T47D (cell line): ENCODE data around the gene ADCY5.
A peak's percentile ranks its signal among the peaks of the same experiment; 100 is the strongest.

Experiments
- DNase-seq, 2 experiments: peaks; one replicate each; pipeline versions ENCODE4 v3.0.0 to v3.0.0-alpha.2; 2011 to 2012; ENCODE audit warnings: low read depth in 1 of 2, low spot score in 1 of 2
- JUND ChIP-seq: IDR thresholded peaks from 2 replicates; pipeline ENCODE4 v1.6.1; 2012; ENCODE audit warnings: low read depth
- in situ Hi-C: cut with HindIII; loops from 2 replicates; pipeline ENCODE4 v1.10.0; 2016; ENCODE audit warnings: low sequenced_read_pairs, low pct_unique_long_range_greater_than_20kb

ADCY5 gene

DNA sequence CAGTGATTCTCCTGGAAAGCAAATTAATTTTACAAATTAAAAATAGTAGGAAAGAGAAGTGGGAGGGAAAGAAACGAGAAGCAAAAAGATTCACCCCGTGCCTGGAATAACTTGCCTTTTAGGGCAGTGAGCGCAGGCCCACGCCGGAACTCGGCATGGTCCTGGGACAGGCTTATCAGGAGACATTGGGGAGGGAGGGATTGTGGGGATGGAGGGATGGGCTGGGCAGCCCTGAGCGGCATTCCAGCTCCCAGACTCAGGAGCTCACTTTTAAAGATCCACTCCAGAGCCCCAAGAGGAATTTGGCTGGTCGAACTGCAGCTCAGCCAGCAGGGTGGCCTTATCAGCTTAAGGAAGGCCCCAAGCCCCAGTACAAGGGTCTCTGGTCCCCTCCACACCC is 117.9 kb downstream of the ADCY5 start:
- no peak for DNase-seq
- no peak for TF ChIP-seq JUND
- in situ Hi-C loops: no loop called here

DNA sequence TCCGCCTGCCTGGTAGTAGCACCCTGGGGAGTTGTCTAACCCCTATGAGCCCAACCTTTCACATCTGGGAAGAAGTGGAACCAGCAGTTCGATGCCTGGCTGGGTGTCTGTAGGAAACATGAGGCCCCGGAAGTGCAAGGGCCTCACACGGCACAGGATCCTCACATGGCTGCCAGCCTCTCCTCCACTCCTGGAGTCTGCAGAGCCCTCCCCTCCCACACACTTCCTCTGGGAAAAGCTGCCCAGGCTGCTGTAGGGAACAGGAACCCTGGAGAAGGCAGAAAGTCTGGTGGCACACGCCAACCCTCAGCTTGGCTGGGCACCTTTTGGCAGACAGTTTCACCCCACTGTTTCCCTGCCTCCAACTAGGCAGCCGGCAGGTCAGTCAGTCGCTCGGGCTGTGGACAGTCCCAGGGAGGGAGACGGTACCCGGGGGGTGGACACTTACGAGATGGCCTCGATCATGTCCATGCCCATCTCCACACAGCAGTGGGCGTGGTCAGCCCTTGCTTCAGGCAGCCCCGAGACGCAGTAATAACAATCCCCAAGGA is 118.4 kb downstream of the ADCY5 start:
- no peak for TF ChIP-seq JUND
- DNase-seq: no peak
- in situ Hi-C loops: no loop called here

DNA sequence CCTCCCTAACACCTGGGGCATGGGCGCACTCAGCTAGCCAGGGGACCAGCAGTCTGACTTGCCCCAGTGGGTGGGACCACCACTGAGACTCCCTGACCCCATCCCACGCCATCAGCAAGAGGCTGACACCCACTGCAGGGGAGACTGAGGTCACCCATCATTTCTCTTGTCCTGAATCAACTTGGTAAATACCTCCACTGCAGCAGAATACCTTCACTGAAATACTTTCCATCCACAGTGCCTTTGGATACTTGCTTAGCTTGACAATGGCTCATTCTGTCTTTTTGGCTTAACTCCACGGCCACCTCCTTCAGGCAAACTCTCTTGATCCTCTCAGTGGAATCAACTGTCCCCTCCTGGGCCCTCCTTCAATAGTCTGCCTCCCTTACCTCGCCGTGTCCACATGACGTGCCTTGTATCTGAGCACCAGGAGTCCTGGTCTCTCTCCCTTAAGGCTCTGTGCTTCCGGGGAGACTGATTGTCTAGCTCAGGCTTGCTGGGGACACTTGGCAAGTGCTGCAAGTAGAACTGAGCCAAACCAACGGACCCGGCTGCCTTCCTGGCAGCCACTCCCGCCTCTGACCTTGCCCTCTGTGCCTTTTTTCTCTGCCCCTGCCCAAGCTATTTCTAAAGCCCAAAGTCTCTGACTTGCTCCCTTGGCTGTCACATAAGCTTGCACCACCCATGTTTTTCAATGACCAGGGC is 119.1 kb downstream of the ADCY5 start:
- DNase-seq: no peak
- in situ Hi-C loops: no loop called here
- TF ChIP-seq JUND: no peak

DNA sequence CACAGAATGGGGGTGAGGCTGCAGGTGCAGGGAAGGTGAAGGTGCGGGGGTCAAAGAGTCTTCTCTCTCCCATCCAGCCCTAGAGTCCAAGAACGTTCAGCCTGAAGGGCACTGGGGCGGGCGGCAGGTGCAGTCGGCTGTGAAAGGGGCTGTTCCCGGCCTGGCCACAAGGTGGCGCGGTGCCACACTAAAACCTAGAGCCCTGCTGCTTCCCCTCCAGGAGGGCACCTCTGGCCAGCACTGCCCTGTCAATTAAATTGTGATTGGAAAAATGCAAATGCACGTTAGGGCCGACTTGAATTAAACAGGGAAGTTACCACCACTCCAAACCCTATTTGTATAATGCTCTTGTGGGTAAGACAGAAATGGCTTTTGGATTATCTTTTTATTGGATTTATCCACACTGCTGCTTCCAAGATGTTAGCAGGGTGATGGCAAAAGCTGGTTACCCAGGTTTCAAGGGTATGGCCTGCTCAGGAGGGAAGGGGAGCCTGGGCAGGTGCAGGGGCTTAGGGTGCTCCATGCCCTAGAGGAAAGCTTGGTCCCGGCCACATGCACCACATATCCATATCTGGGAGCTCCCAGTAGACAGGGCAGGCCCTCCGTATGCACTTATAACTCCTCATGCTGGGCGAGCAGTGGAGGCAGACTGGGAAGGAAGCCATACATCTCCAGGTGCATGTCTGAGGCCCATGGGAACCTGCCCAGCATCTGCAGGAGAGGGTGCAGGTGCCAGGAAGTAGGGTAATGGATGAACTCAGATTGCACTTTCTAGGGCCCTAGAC is 119.8 kb downstream of the ADCY5 start:
- DNase-seq: peak; percentile 66 to 70
- in situ Hi-C loops: no loop called here
- no peak for TF ChIP-seq JUND

DNA sequence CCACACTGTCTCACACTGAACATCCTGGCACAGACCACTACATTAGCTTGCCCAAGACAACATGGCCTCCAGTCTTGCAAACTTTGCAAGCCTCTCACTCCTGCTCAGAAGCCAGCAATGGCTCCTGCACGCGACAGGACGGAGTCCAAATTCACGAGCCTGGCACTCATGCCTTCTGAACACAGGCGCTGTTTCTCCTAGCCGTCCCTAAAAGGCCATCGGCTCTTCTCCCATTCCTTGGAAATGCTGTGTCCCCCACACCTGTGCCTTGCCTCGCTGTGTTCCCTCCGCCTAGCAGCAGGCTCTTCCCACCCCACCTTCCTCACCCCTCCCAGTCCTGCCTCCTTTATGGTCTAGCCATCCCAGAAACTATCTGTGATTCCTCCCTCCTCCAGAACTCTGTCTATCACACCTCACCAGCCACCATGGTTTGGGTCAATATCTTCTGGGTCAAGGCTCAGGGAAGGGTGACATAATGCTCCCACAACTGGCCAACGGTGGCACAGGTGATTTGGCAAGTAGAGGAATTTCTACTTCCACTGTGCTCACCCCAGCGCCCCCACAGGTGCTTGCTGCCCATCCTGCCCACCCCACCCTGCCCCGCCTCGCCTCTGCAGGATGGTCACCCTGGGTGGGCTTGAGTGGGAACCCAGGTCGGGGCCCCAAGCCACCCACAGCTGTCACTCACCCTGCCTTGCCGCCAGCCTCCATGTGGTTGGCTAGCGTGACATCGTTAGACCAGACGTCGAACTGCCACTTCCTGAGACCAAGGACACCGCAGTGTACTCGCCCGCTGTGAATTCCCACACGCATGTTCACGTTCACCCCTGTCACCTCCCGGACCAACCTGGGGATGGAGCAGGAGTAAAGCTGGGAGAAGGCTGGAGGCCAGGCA is 120.7 kb downstream of the ADCY5 start:
- in situ Hi-C loops: no loop called here
- no peak for DNase-seq
- no peak for TF ChIP-seq JUND

DNA sequence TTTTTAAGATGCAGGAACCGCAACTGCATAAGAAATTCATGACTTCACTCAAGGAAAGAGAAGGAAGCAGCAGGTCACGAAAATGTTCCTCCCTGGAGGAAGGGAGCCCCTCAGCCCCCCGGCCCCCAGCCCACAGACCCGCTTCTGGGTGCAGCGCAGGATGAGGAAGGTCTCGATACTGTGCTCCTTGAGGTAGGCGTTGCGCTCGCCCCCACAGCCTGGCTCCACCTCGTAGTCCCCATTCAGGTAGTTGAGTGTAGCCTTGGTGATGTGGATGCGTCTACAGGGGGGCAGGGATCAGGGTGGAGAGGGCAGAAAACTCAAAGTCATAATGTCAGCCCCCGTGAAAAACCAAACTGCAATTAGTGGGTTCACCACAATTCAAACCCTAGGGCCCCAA is 121.4 kb downstream of the ADCY5 start:
- no peak for DNase-seq
- in situ Hi-C loops: no loop called here
- no peak for TF ChIP-seq JUND

DNA sequence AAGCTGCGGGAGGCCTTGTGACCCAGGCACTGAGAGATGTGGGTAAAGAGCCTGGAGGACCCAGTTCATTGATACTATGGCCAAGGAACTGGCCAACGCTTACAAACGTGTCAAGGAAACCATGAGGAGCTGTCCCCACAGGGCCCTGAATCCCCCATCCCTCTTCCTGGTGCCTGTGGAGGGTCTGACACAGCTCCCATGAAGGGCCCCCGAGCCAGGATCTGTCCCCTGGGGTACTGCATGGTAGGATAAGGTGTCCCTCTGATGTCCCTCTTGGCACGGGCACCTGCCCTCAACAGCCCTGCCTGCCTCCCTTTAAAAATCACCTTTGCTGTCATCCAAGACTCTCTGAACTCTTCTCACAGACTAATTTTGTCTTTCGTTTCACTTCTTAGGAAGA is 122.4 kb downstream of the ADCY5 start:
- in situ Hi-C loops: no loop called here
- DNase-seq: no peak
- no peak for TF ChIP-seq JUND

DNA sequence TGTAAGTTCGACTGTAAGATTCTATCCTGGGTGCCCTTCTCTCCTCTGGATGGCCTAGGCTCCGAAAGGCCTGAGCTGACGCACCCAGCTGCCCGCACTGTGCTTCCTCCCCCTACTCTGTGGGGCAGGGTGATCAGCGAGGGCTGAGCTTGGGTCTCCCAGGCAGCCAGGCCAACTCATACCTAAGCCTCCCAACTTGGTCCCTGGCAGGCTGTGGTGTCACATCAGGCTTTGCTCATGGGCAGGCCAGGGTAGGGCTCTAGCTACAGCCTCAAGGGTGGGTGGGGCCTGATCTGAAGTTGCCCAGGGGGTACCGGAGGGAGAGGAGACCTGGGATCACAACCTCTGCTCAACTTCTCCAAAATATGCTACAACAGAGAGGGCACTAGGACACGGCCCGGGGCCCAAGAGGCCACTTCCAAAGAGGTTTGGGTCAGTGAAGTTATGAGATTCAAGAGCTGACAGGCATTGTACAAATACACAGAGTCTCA is 123.1 kb downstream of the ADCY5 start:
- in situ Hi-C loops: no loop called here
- TF ChIP-seq JUND: no peak
- DNase-seq: no peak

DNA sequence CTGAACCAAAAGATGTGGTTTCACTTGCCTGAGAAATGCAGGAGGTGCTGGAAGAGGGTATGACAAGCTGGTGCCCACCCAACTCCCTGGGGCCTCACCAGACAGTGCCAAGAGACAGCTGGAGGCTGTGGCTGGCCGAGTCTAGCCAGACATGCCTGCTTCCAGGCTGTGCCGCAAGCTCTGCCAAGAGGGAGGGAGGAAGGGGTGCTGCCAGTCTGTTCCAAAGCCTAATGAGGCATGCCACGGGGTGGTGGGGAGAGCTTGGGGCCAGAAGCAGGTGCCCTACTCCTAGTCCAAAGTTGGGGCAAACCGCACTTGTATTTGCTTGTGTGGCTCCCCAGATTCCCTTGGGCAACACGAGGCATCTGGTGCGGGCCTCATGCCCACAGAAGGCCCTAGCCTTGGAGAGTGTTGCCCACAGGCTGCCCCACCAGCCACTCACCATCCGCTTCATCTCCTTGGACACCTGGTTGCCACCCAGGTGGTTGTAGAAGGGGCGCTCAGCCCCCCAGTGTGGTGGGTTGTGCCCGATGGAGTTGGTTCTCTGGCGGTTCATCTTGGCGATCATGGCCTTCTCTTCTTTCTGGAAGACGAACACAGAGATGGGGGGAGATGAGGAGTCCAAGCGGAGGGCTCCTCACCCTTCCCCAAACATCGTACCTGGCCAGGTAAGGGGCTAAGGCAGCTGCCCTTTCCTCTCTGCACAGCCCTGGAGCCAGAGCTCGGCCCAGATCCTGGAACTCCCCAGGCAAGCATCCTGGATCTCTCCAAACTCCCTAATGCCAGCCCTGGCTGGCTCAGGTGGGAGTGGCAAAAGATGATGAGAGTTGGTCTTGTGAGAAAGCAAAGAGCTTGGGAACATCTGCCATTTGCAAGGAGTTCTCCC is 123.8 kb downstream of the ADCY5 start:
- no peak for DNase-seq
- no peak for TF ChIP-seq JUND
- in situ Hi-C loops: no loop called here

DNA sequence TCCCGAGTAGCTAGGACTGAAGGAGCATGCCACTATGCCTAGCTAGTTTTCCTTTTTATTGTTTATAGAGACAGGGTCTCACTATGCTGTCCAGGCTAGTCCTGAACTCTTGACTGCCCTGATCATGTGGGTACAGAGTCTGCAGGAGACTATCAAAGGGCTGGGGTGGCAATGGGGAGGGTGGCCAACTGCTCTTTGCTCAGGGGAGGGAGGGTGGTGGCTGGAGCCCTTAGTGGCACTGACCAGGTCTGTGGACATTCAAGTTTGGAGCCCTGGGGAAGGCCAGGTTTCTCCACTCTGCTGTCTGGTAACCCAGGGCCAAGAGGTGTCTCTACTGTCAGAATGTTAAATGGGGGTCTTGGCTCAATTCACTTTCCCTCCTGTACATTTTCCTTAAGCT is 125.1 kb downstream of the ADCY5 start:
- in situ Hi-C loops: no loop called here
- DNase-seq: no peak

DNA sequence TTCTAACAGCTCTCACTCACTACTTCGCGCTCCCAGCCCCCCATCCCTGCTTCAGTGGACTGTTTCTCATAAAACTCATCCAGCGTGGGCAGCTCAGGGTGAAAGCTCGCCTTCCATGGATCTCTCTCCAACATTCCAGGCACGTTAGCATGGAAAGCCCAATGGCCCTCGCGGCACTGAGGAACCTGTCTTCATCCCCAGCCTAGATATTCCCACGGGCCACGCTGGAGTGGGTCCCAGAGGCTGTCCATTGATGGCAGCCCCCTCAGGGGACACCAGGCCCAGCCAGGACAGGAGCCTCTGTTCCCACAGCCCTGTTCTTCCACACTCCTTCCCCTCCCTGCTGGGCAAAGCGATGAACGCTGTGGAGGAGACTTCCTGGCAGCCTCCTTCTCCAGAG is 126.0 kb downstream of the ADCY5 start:
- TF ChIP-seq JUND: no peak
- no peak for DNase-seq
- in situ Hi-C loops: no loop called here

More for the DNA sequence above, 125.1 kb downstream of the ADCY5 start:
- no peak for TF ChIP-seq JUND
